IPS-15b (cell line): ENCODE results near the gene ANKS1B.

Source experiments
- H3K27me3 ChIP-seq: one replicate; pipeline ENCODE4 v1.6.1; 2013; ENCODE audit warnings: low read length; ENCODE audit not compliant: control insufficient read depth, insufficient read depth
- H3K36me3 ChIP-seq: one replicate; pipeline ENCODE4 v1.6.1; 2013; ENCODE audit warnings: low read length; ENCODE audit not compliant: control insufficient read depth, insufficient read depth
- H3K4me1 ChIP-seq: one replicate; pipeline ENCODE4 v1.6.1; 2013; ENCODE audit warnings: mild to moderate bottlenecking, low read length; ENCODE audit not compliant: control insufficient read depth, insufficient read depth
- H3K4me3 ChIP-seq: one replicate; pipeline ENCODE4 v1.5.1; 2013; ENCODE audit warnings: low read depth, low read length
- H3K9ac ChIP-seq: one replicate; pipeline ENCODE4 v1.6.1; 2013; ENCODE audit warnings: low read depth, mild to moderate bottlenecking, low read length
- H3K9me3 ChIP-seq: one replicate; pipeline ENCODE4 v1.6.1; 2013; ENCODE audit warnings: mild to moderate bottlenecking, low read length; ENCODE audit not compliant: control insufficient read depth, insufficient read depth

ANKS1B gene

DNA sequence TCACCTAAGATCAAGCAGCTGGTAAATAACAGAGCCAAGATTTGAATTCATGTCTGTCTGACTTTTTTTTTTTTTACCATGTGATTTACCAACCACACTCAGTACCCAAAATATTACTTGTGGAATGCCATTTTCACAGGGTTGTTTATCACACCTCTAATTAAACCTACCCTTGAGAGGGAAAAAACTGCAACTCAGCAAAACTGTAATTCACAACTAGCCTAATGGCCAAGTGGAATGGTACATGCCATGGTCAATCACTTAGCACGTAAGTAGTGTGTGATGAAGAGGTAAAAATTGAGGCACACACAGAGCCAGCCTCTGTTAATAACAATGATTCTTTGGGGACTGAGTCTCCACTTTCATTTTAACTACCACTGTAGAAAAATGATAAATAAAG lies 750.0 kb downstream of the ANKS1B start:
- Histone ChIP-seq H3K9ac (no peak overlapping the region), H3K27me3 (no peaks in the 10 kb centered on the region), H3K4me1 (no peaks in the 10 kb centered on the region), H3K9me3 (no peaks in the 10 kb centered on the region), H3K36me3 (no peaks in the 10 kb centered on the region), H3K4me3 (no peak overlapping the region)

- Histone ChIP-seq H3K27me3 (no peaks in the 10 kb centered on the region), H3K36me3 (no peaks in the 10 kb centered on the region), H3K4me1 (no peaks in the 10 kb centered on the region), H3K9ac (no peak overlapping the region), H3K4me3 (no peak overlapping the region), H3K9me3 (no peaks in the 10 kb centered on the region)
Measured at GRCh38 chr12:99232324-99232723, 752.4 kb downstream of the ANKS1B start.

GRCh38 chr12:99231031-99231430 lies 753.7 kb downstream of the ANKS1B start:
- Histone ChIP-seq H3K9ac (no peak overlapping the region), H3K4me3 (no peak overlapping the region), H3K9me3 (no peaks in the 10 kb centered on the region), H3K4me1 (no peaks in the 10 kb centered on the region), H3K27me3 (no peaks in the 10 kb centered on the region), H3K36me3 (no peaks in the 10 kb centered on the region)

DNA sequence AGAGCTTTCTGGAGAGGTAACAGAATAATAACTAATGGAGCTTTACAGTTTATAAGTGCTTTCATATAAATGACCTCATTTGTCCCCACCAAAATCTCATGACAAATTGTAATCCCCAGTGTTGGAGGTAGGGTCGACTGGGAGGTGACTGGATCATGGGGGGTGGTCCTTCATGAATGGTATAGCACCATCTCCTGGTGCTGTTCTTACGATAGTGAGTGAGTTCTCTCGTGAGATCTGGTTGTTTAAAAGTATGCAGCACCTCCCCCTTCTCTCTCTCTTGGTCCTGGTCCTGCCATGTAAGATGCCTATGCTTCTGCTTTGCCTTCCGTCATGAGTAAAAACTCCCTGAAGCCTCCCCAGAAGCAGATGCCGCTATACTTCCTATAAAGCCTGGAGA lies 760.5 kb downstream of the ANKS1B start:
- H3K36me3 ChIP-seq, result no peaks in the 10 kb centered on the region
- no peak overlapping the region for H3K4me3 ChIP-seq
- no peak overlapping the region for H3K9ac ChIP-seq
- no peaks in the 10 kb centered on the region for H3K9me3 ChIP-seq
- no peaks in the 10 kb centered on the region for H3K27me3 ChIP-seq
- H3K4me1 ChIP-seq, result no peaks in the 10 kb centered on the region

DNA sequence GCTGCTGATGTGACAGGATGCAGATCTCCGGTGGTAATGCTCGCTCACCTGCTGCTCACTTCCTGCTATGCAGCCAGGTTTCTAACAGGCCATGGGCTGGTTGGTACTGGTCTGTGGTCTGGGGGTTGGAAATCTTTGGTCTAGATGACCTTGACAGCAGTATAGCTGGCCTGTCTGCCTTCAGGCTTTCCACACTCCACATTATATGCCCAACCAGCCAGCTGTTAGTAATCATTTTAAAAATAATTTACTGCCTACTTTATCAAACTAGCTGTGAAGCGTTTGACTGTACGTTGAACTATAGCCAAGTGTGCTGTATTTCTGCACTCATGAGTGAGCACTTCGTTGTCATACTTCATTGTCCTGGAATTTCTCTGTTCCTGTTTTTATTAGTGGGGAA lies 761.2 kb downstream of the ANKS1B start:
- Histone ChIP-seq H3K27me3 (no peaks in the 10 kb centered on the region), H3K9ac (no peak overlapping the region), H3K4me1 (no peaks in the 10 kb centered on the region), H3K36me3 (no peaks in the 10 kb centered on the region), H3K4me3 (no peak overlapping the region), H3K9me3 (no peaks in the 10 kb centered on the region)

- no peak overlapping the region for H3K4me3 ChIP-seq
- no peak overlapping the region for H3K9ac ChIP-seq
- peaks cover 8% of the 10 kb centered on the region for H3K9me3 ChIP-seq
- H3K27me3 ChIP-seq, result no peaks in the 10 kb centered on the region
- no peaks in the 10 kb centered on the region for H3K36me3 ChIP-seq
- H3K4me1 ChIP-seq, result no peaks in the 10 kb centered on the region
Measured at GRCh38 chr12:99213047-99213446, 771.7 kb downstream of the ANKS1B start.

- Histone ChIP-seq H3K9ac (no peak overlapping the region), H3K4me3 (no peak overlapping the region), H3K4me1 (no peaks in the 10 kb centered on the region), H3K36me3 (no peaks in the 10 kb centered on the region), H3K27me3 (no peaks in the 10 kb centered on the region), H3K9me3 (peaks cover 8% of the 10 kb centered on the region)
Measured at GRCh38 chr12:99212275-99212674, 772.5 kb downstream of the ANKS1B start.

- no peak overlapping the region for H3K9ac ChIP-seq
- H3K27me3 ChIP-seq, result no peaks in the 10 kb centered on the region
- no peaks in the 10 kb centered on the region for H3K36me3 ChIP-seq
- H3K9me3 ChIP-seq, result peaks cover 4% of the 10 kb centered on the region
- H3K4me1 ChIP-seq, result no peaks in the 10 kb centered on the region
- H3K4me3 ChIP-seq, result no peak overlapping the region
Measured at GRCh38 chr12:99205111-99205510, 779.6 kb downstream of the ANKS1B start.

DNA sequence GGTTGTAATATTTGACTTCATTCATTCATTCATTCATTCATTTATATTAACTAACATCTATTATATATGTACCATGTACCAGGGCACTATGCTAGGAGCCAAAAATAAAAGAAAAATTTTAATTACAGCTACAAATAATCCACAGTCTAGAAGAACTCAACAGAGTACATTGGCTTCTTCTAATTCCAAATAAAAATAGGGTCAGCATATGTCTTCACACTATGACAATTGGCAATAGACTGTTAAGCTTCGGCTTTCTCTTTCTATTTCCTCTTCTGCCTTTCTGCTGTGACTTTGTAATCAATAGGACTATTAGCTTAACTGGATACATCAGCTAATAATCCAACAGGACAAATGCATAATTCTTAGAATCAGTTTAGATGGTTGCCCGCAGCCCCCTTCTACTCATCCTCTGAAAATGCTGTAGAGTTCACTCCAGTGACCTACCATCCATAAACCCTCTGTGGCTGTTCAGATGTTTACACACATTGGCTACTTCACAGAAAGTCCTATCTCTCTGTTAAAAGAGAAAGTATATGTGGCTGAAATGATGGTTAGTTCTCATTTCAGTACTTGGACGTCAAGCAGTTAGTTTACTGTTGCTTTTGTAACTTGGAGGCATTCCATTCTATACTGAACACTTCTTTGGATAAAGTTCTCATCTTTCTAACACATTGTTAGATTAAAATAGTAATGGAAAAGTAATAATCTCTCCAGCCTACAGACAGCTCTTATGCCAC lies 782.7 kb downstream of the ANKS1B start:
- Histone ChIP-seq H3K9me3 (no peaks in the 10 kb centered on the region), H3K36me3 (no peaks in the 10 kb centered on the region), H3K9ac (no peak overlapping the region), H3K27me3 (no peaks in the 10 kb centered on the region), H3K4me1 (no peaks in the 10 kb centered on the region), H3K4me3 (no peak overlapping the region)

DNA sequence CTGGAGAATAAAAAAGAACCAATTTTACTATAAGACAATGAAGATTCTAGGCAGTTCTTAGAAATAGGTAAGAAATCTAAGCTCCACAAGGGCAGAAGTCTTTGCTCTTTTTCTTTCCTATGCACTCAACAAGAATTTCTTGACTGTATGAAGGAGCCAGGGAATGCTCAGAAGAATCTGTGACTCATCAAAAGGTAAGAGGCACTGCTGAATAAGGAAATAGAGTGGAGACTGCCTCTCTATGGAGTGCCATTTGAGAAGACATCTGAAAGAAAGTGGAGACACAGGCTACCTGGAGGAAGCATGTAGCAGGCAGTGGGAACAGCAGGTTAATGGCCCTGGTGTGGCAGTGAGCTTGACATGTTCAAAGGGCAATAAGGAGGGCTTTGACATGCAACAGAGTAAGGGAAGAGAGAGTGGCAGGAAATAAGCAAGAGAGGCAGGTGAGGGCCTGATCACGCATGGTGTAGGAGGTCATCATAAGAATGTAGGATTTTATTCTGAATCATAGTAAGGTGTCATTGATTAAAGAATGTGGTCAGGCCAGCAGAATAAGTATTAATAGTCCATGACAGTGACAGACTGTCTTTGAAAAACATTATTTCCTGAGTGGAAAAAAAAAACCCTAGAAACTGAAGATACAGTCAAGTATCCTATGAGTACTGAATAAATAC lies 783.9 kb downstream of the ANKS1B start:
- Histone ChIP-seq H3K36me3 (no peaks in the 10 kb centered on the region), H3K9me3 (no peaks in the 10 kb centered on the region), H3K4me1 (no peaks in the 10 kb centered on the region), H3K4me3 (no peak overlapping the region), H3K9ac (no peak overlapping the region), H3K27me3 (no peaks in the 10 kb centered on the region)

DNA sequence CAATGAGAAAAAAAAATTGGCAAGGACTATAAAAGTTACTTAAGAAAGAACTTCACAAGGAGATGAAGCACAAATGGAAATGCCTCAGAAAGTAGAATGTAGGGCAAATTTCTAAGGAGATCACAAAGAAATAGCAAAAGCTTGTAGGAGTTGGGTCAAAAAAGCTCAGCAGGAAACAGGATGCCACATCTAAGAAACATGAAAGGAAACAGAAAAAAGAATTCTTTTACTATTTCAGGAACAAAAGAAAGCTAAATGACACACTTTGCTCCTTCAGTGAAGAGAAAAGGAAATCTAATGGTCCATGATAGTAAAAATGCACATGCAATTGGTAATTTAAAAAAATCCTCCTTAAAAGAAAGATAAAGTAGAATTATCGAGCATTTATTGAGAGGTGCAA lies 789.3 kb downstream of the ANKS1B start:
- no peak overlapping the region for H3K4me3 ChIP-seq
- H3K36me3 ChIP-seq, result no peaks in the 10 kb centered on the region
- H3K9ac ChIP-seq, result no peak overlapping the region
- H3K4me1 ChIP-seq, result no peaks in the 10 kb centered on the region
- no peaks in the 10 kb centered on the region for H3K27me3 ChIP-seq
- no peaks in the 10 kb centered on the region for H3K9me3 ChIP-seq

GRCh38 chr12:99192489-99192888 lies 792.2 kb downstream of the ANKS1B start:
- H3K4me3 ChIP-seq, result no peak overlapping the region

More at GRCh38 chr12:99192489-99192888, 792.2 kb downstream of the ANKS1B start:
- Histone ChIP-seq H3K36me3 (no peaks in the 10 kb centered on the region), H3K9ac (no peak overlapping the region), H3K4me1 (no peaks in the 10 kb centered on the region), H3K27me3 (no peaks in the 10 kb centered on the region), H3K9me3 (no peaks in the 10 kb centered on the region)
